ENCODE measurements around the gene ZBTB21.

ZBTB21 gene

DNA sequence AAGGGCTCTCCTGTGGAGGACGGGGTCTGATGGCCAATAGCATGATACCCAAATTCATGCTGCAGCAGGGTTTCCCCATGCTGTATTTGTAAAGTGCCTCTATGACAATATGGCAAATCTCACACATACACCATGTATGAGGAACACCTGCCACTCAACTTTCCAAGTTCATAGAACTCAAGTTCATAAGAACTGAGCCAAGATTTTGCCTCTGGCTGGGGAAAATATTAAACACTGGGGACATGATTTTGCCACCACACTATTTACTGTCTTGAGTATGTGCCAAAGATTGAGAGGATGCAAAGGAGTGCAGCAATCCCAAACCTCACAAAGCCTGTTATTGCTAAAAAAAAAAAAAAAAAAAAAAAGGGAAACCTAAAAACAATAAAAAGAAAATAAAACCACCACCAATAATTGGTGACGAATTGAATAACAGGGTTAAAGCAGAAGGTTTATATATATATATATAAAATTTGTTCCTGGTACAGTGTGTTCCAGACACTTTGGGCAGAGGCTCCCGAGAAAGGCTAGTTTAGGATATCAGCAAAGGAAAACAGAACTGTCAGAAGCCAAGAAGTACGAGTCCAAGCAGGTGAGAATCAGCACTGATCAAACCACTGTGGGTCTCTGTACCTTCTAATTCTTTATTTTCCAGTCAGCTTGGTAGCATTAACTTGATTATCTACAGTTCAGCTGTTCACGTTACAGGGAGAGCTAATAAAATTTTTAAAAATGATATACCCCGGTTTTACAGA lies 24.3 kb downstream of the ZBTB21 start:
- DNase-seq, result no peak

DNA sequence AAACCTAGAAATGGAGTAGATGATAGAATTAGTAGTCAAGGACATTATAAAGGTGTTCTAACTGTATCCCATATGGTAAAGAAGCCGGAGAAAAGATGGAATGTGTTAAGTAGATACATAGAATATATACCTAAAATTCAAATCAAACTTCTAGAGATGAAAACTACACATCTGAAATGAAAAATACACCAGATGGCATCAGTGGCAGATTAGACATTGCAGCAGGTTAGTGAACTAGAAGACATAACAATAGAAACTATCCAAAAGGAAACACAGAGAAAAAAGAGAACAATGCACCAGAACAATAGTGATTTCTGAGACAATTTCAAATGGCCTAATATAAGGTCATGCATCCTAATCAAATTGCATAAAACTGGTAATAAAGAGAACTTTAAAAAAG lies 26.9 kb downstream of the ZBTB21 start:
- DNase-seq, result no peak

DNA sequence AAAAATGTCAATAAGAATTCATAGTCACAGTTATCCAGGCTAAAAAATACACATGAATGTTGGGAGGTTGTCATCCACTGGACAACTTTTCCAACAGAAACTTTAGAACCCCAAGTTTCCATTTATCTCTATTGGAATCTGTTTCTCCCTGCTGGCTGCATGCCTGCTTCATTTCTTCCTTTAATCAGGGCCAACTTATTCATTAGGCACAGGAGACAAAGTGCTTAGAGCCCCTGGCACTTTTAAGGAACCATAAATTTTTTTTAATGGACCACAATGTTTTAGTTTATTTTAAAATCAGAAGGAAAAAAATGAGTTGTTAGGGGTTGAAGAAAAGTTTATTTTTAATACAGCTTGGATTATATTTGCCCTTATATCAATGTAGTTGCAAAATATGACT lies 29.6 kb downstream of the ZBTB21 start:
- DNase-seq, result no peak

DNA sequence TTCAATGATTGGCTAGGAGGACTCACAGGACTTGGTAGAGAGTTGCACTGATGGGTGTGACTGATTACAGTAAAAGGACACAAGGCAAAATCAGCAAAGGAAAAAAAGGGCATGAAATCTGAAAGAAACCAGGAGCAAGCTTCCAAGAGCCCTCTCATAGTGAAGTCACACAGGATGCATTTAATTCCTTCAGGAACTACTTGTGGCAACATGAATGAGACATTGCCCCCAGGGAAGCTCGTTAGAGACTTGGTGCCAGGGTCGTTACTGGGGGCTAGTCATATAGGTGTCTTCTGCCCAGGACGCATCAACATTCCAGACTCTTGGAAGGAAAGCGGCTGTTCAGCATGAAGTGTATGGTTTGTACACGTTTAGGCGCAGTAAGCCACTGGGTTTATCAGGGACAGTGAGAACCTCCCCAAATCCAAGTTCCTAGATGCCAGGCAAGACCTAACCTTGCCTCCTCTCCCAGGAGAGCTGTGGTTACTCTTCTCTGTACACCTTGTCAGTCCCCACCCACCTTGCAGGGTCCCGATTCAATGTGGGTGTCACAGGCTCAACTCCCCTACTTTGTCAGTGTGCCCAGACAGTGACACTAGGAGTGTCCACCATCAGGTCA lies 30.3 kb downstream of the ZBTB21 start:
- peak; percentile 35 for DNase-seq

DNA sequence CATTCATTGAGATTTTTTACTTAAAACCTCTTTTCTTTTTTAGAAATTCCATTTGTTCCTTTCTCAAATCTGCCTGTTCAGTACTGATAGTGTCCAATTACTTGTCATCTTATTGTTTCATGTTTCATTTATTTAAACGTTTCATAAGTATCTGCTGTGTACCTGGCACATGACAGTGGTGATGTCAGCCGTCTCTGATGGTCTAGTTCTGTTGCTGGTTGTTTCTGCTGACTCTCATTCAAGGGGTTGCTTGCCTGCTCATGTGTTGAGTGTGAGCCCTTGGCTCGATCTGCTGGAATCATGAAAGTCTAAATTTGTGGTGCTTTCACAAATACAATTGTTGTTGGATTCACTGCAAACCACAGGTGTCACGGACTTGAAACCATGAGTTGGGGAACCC lies 30.8 kb downstream of the ZBTB21 start:
- peak; percentile 21 for DNase-seq

DNA sequence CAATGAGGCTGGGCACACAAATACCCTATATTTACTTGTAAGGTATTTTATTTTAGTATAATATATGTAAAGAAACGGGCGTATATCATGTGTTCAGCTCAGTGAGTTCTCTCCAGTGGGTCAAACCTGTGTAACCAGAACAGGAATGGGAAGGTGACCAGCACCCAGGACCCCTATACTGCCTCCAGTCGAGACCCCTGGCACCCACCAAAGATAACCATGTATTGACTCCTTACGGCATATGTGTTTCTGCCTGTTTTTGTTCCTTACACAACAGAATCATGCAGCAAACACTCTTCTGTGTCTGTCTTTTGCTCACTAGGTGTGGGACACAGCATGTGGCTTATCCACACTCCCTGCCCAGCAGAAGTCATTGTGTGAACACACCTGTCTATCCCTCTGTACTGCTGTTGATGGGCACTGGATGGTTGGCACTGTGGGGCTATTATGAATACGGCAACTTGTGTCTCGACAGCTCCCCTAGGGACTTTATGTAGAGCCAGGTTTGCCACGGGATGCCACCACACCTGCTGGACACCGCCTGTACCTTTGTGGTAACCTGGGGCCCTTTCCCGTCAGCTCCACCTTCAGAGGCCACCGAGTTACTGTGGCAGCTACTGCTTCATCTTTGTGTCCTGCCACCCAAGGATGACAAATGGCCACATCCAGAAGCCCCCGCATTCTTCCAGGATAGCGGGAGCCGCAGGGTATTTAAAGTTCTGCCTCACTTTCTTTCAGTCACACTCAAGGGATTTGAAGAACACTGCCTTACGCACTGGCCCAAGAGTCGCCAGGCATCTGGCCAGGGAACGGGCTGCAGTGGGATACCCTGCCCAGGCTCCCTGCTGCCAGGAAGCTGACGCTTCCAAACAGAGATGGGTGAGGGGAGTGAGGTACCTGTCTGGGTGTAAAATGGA lies 32.9 kb downstream of the ZBTB21 start:
- DNase-seq, result peak; percentile 24

DNA sequence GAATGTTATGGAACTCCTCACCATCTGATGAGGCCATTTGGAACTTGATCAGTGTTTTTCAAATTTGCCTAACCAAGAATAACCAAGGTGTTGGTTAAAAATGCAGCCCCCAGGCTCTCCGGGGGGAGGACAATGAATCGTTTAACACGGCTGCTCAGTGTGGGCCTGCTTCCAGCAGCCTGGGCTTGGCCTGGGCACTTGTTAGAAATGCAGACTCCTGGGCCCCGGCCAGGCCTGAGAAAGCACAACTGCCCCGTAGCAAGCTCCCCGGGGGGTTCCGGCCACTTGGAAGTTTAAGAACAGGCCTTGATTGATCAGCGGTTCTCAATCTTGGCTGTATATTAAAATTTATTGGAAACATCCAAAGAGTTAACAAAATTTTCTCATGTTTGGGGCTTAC lies 33.5 kb downstream of the ZBTB21 start:
- DNase-seq, result peak; percentile 13

DNA sequence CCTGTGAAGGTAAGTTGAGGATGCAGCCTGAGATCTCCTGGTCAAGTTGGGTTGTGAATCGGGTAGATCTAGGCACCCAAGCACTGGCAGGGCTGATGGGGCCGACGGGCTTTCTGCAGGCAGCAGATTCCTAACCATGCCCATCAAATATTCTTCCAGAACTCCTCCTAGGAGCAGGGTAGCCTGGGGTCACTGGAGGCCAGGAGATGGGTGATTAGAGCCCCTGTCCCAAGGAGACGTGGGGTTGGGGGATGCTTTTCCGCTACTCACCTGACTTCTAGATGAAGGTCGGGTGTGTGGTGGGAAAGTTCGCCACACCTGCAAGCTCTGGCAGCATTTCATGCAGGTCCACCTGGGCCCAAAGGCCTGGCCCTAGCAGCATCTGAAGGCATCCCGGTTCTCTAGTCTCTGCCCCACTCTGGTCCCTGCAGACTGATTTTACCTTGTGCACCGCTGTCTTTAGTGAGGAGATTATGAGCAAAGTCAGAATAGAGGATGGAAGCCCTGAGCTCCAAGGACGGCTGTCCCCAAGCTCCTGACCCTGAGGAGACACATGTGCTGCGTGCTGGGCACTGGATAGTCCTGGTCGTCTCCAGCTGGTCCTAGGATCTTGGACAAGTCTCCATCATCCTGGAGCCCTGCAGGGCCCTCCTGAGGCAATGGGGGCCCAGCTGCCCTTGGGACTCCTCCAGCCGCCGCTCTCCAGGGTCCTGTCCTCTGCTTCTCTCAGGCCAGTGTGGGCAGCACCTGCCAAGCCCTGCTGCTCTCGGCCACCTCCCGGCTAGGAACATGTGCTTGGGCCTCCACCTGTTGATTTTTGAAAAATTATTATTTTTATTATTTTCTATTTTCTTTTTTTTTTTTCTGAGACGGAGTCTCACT lies 34.5 kb downstream of the ZBTB21 start:
- DNase-seq, result peak; percentile 45

DNA sequence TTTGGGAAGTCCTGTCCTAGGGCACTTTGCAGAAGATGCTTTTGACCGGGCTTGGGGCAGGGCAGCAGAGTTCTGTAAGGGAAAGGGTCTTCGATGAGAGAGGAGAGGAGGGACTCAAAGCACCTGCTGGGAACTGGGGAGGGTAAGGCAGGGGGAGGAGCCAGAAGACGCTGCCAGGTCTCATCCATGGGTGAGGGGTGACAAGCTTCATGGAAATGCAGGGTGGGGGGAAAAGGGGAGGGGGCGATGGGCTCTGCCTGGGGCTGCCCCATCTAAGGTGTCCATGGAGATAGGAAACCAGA lies 35.5 kb downstream of the ZBTB21 start:
- DNase-seq, result no peak

DNA sequence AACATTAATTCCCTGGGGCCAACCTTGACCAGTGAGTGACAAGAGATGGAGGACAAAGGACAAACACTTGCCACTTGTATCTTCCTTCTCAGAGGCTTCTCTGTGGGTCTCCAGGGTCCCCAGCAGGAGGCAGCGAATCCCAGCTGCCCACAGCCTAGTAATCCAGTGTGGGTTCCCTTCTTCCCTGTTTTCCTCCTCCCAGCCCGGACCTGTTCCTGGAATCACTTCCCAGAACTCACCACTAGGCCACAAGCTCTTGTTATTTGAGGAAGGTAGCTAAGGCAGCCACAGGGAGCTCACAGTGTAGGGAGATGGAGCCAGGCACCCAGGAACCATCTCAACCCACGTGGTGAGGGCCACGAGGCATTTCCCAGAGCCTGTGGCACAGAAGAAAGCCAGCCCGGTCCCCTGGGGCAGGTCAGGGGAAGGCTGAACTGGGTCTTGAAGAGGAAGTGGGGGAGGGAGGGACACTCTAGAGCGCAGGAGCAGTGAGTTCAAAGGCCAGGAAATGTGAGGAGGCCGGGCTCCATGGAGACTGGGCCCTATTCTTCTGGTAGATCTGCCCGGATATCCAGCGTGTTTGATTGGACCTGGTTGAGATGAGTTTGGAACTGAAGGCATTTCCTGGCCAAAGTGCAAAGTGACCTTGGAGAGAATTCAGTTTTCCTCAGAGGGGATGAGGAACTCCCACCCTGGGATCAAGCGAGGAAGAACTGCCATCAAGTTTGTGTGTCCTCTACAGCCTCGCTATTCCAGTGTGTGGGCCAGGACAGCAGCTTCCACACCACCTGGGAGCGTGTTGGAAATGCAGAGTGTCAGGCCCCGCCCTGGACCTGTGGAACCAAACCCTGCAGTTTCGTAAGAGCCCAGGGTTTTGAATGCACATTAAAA lies 36.1 kb downstream of the ZBTB21 start:
- DNase-seq, result peak; percentile 65

DNA sequence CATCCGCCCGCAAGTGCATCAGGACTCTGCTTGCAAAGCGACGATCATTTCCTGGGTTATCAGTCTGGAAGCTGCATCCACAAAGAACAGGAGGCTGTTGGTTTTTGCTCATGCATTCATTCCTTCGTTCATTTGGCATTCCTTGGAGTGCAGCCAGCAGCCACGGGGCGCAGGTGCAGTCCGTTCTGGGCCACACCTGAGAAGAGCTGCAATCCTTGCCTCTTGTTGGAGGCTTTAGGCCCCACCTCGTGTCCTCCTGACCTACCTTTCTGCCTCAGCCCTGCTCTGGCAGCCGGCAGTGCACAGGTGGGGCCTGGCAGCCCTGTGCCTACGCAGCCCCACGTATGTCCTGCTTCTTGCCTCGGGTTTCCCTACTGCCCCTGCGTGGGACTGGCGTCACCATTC lies 36.7 kb downstream of the ZBTB21 start:
- no peak for DNase-seq

DNA sequence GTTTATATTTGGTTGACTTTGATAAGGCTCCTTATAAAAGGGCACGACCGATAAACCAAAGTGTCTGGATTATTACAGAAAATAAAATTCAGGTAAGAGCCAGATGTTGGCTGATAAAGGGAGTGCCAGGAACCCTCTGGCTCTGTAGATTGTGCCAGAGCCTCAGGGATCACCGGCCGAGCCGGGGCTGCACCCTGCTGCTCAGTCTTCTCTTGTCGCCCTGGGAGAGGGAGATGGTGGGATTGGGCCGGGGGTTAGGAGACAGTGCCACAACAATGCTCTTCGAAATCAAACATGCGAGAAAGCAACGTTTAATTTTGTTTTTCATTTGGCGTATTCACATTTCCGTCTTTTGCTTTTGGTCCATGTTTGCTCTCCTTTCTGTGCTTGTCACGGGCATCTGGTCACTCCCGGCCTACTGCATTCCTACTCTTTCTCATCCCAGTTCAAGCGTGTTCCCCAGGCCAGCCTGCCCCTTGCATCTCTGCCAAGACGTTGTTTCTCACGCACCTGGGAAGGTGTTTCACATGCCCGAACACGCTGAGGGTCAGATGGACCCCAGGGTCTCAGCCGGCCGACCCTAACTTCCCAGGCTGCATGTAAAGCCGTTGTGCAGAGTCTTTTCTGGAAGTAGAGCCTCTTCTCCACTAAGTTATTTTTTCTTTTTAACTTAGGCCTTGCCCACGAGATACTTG lies 37.5 kb downstream of the ZBTB21 start:
- DNase-seq, result peak; percentile 40

DNA sequence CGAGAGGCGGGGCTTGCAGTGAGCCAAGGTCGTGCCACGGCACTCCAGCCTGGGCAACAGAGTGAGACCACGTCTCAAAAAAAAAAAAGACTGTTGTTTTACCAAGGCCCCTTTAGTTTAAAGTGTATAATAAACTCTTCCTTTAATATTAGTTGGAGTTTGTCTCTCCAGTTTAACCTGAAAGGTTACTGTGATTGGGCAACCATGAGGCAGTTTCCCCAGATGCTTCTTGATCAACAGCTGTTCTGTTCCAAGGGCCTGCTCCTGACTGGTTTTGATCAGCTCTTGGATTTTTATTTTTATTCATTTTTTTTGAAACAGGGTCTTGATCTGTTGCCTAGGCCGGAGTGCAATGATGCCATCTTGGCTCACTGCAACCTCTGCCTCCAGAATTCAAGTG lies 38.3 kb downstream of the ZBTB21 start:
- no peak for DNase-seq

DNA sequence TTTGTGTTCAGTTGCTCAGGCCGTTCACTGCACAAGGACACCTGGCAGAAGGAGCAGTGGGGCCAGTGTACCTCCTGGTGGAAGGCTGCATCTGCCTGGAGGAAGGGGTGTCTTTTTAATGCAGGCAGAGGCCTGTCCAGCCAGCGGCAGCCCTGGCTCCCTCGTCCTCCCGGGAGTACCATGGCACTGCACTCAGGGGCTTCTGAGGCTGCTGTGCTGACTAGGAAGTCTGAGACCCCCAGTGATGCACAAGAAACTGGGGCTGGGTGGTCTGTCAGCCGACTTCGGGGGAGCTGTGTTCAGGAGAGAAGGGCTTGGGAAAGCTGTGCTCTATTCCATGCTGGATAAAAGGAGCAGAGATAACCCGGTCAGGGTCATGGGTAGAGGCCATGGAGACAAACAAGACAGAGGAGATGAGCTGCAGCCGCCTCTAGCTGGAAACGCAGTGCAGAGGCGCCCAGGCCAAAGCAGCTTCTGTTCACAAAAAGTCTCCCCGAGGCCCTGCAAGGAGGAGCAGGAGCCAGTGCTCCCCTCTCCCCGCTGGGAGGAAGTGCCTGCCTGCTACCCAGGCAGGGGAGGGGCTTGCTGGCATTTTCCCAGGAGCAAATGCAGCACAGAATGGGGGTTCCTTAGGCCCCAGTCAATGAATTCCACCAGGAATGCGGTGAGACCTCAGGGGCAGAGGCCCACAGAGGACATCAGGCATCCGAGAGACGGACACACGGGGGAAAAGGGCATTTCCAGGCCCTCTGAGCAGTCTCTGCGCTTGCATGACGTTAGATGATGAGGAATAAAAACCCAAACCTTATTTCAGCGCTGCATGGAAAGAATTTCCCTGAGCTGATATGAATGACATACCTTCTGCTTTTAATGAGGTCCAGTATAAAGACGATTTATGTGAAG lies 39.2 kb downstream of the ZBTB21 start:
- DNase-seq, result peak; percentile 47

DNA sequence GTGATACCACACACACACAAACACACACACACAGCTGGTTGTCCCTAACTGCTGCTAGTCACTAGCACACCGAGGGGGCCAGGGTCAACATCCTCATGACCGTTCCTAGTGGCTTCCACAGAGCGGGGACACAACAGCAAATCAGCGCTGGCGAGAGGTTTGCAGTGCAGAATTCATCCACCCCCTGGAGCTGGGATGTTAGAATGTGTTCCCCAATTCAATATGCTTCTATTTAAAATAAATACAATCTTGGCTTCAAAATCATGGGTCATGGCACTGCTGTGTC lies 40.1 kb downstream of the ZBTB21 start:
- DNase-seq, result peak; percentile 21

DNA sequence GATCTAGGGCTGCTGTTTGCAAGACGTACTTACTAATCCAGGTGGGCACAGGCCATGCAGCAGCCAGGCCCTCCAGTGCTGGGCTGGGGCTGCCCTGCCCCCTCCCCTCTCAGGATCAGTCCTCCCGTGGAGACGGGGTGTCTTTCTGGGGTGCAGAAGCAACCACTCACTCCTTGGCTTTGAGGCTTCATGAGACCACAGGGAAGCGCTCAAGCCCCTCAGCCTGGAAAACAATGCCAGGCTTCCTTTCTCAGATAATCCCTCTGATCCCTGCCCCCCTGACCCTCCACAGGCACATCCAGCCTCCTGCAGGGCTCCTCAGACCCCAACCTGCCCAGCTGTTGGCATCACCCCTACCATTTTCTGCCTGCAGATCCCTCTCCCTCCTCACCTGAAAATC lies 42.5 kb downstream of the ZBTB21 start:
- DNase-seq, result no peak

DNA sequence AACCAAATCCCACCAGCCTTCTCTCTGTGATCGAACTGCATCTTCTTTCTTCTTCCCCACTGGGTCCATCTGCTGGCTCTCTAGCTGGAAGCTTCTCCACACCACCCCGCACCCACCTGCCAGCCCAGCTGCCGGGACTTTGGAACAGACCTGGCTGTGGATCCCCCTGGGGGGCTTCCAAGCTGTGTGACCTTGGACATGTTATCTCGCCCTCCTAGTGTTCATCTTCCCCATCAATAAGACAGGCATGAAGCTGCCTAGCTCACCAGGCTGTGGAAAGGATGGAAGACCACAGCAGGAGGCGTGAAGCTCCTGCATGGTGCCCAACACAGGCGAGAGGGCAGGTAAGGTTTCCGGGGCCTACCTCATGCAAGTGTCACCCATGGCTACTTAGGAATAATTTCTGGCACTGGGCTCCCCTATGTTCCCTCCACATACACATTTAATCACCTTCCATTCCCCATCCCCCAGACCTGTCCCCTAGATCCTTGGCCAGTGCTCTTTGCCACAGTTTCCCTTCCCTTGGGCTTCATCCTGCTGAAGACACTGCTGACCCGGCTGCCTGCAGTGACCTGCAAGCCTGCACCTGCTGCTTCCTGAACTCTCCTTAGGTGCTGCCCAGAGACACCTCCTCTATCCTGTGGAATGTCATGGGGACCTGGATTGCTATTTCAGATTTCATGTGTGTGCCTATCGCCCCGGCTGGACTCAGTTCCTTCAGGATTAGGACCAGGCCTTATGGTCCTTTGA lies 43.1 kb downstream of the ZBTB21 start:
- peak; percentile 40 for DNase-seq

DNA sequence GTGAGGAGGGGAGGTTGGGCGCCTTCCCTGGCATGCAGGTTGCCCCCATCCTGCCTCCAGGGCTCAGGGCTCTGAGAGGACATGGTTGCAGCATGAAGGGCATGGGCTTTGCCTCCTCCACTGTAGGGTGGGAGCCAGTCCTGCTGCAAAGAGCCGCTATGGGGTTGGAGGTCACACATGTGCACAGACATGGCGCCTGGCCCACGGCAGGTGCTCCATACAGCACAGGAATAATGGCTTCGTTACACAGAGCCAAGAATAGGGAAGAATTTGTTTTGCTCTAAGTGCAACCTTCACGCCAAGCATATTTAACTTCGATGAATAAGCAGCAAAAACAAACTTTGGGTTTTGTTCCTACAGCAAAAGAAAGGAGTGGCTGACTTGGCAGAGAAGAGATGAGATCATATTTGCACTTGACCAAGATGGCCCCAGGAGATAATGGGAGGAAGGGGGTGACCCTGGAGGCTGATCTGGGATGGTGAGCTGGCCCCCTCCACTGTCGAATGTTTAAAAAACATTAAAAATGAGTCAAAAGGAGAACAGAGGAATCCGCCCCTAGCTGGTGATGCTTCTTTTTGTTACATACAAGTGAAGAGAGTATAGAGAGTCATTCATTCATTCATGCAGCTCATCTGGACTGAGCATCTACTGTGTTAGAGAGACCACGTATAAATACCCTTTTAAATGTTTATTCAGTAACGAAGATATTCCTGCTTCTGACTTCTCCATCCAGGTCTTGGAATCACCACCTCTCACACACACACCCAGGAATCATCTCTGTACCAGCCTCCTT lies 43.9 kb downstream of the ZBTB21 start:
- peak; percentile 44 for DNase-seq

Data from activated CD8-positive, alpha-beta memory T cell treated with anti-CD3 and anti-CD28 coated beads for 24 hours (primary cell).